A549 (cell line): ENCODE measurements around the gene LIMA1. TPM values are rescaled to one million over a fixed set of nuclear protein-coding genes. Genes with fewer than 3 reads are reported as not detected.

Experiments
- ATAC-seq, 2 experiments: fragments of 200-7000 bp in 1 of 2; fragments of >200 bp in 1 of 2; cut with Nextera tagmentation in 1 of 2; cut with Tn5 transposase in 1 of 2; 3 replicates each; pipeline versions ENCODE4 v1.8.0 to v1.9.1; 2018 to 2020; ENCODE audit warnings: mild to moderate bottlenecking in 1 of 2, moderate library complexity in 1 of 2
- CTCF ChIA-PET: fragments of 300-600 bp; sonication (Branson Sonifier 250); formaldehyde crosslinking; extraction: SDS; loops from one replicate; lab custom pipeline; 2021; ENCODE audit warnings: antibody characterized with exemption, inconsistent platforms; lab: Yijun Ruan, JAX
- POLR2A ChIA-PET: fragments of 350-600 bp; formaldehyde crosslinking; extraction: SDS; loops from one replicate; lab custom pipeline; 2021; ENCODE audit warnings: antibody characterized with exemption, inconsistent platforms; lab: Yijun Ruan, JAX
- DNase-seq, 2 experiments: peaks; one replicate each; pipeline versions ENCODE4 v3.0.0 to v3.0.0-alpha.2; 2011 to 2016; ENCODE audit warnings: low read depth in 1 of 2, low spot score in 1 of 2
- FAIRE-seq: peaks from 2 replicates; lab custom pipeline; 2011; peaks lifted over from hg19 to GRCh38; lab: Jason Lieb, UNC
- H3K27ac ChIP-seq, 2 experiments: fragments of >200 bp; sonication (Bioruptor Twin); formaldehyde crosslinking; 3 replicates each; pipeline ENCODE4 v1.5.1; 2016 to 2017
- H3K4me1 ChIP-seq: fragments of >200 bp; sonication (Bioruptor Twin); formaldehyde crosslinking; 3 replicates; pipeline ENCODE4 v1.6.1; 2016
- H3K4me2 ChIP-seq: fragments of >200 bp; sonication (Bioruptor Twin); formaldehyde crosslinking; 3 replicates; pipeline ENCODE4 v1.6.1; 2016
- H3K4me3 ChIP-seq: fragments of >200 bp; sonication (Bioruptor Twin); formaldehyde crosslinking; 3 replicates; pipeline ENCODE4 v1.5.1; 2016
- H3K9me3 ChIP-seq: fragments of >200 bp; sonication (Bioruptor Twin); formaldehyde crosslinking; 3 replicates; pipeline ENCODE4 v1.6.1; 2016
- ATOH8 ChIP-seq: fragments of 250-450 bp; sonication (Bioruptor Pico); IDR thresholded peaks from 2 replicates; pipeline ENCODE4 v1.5.0; 2020; ENCODE audit warnings: low read depth, mild to moderate bottlenecking, moderate library complexity
- BCL3 ChIP-seq: fragments of >200 bp; sonication (Bioruptor Twin); formaldehyde crosslinking; IDR thresholded peaks from 3 replicates; pipeline ENCODE4 v1.6.1; 2016
- CBX2 ChIP-seq: fragments of 200-600 bp; sonication (generic); IDR thresholded peaks from 2 replicates; pipeline ENCODE4 v1.6.1; 2016; ENCODE audit warnings: low read depth, mild to moderate bottlenecking, borderline replicate concordance
- CBX8 ChIP-seq: fragments of 200-600 bp; sonication (generic); IDR thresholded peaks from 2 replicates; pipeline ENCODE4 v1.6.1; 2016
- CEBPB ChIP-seq, 2 experiments: fragments of >200 bp in 1 of 2; sonication (Bioruptor Twin) in 1 of 2; formaldehyde crosslinking in 1 of 2; IDR thresholded peaks; 2 replicates each; pipeline ENCODE4 v1.6.1; 2012 to 2016
- CHD2 ChIP-seq: fragments of 150-350 bp; IDR thresholded peaks from 2 replicates; pipeline ENCODE4 v1.6.1; 2014; ENCODE audit warnings: low read length; ENCODE audit not compliant: partially characterized antibody
- CHD4 ChIP-seq: fragments of 200-600 bp; sonication (generic); IDR thresholded peaks from 2 replicates; pipeline ENCODE4 v1.6.1; 2016; ENCODE audit warnings: antibody characterized with exemption, mild to moderate bottlenecking, borderline replicate concordance
- CTCF ChIP-seq: fragments of >200 bp; sonication (Bioruptor Twin); formaldehyde crosslinking; IDR thresholded peaks from 3 replicates; pipeline ENCODE4 v1.5.1; 2016
- EHF ChIP-seq: fragments of 250-450 bp; sonication (Bioruptor Pico); IDR thresholded peaks from 2 replicates; pipeline ENCODE4 v1.5.0; 2020; ENCODE audit warnings: mild to moderate bottlenecking
- EHMT2 ChIP-seq: fragments of 200-600 bp; sonication (generic); IDR thresholded peaks from 2 replicates; pipeline ENCODE4 v1.6.1; 2016; ENCODE audit warnings: antibody characterized with exemption, low read depth, mild to moderate bottlenecking, moderate library complexity
- EP300 ChIP-seq, 2 experiments: fragments of >200 bp; sonication (Bioruptor Twin); formaldehyde crosslinking; IDR thresholded peaks; 2 replicates in 1 of 2; 3 replicates in 1 of 2; pipeline ENCODE4 v1.6.1; 2016 to 2017
- FOSB ChIP-seq: fragments of 250-450 bp; sonication (Bioruptor Pico); IDR thresholded peaks from 2 replicates; pipeline ENCODE4 v1.5.0; 2020; ENCODE audit warnings: mild to moderate bottlenecking, moderate library complexity
- FOXS1 ChIP-seq: fragments of 250-450 bp; sonication (Bioruptor Pico); IDR thresholded peaks from 2 replicates; pipeline ENCODE4 v1.5.0; 2020; ENCODE audit warnings: mild to moderate bottlenecking, moderate library complexity
- HEYL ChIP-seq: fragments of 250-450 bp; sonication (Bioruptor Pico); IDR thresholded peaks from 2 replicates; pipeline ENCODE4 v1.8.0; 2021; ENCODE audit warnings: mild to moderate bottlenecking, moderate library complexity
- HOXB13 ChIP-seq: fragments of 250-450 bp; sonication (Bioruptor Pico); IDR thresholded peaks from 2 replicates; pipeline ENCODE4 v1.5.0; 2020; ENCODE audit warnings: low read depth, mild to moderate bottlenecking, moderate library complexity
- JUN ChIP-seq, 2 experiments: fragments of >200 bp; sonication (Bioruptor Twin); formaldehyde crosslinking; IDR thresholded peaks; 2 replicates in 1 of 2; 3 replicates in 1 of 2; pipeline ENCODE4 v1.6.1; 2016 to 2017
- JUNB ChIP-seq: fragments of >200 bp; sonication (Bioruptor Twin); formaldehyde crosslinking; IDR thresholded peaks from 2 replicates; pipeline ENCODE4 v1.6.1; 2016
- KDM1A ChIP-seq: fragments of 200-600 bp; sonication (generic); IDR thresholded peaks from 2 replicates; pipeline ENCODE4 v1.6.1; 2016; ENCODE audit warnings: low read depth, mild to moderate bottlenecking
- MYC ChIP-seq: IDR thresholded peaks from 2 replicates; pipeline ENCODE4 v1.6.1; 2012; ENCODE audit warnings: mild to moderate bottlenecking, inconsistent platforms, low read length, improper control_type of control experiment, borderline replicate concordance
- NPAS2 ChIP-seq: fragments of 250-450 bp; sonication (Bioruptor Pico); IDR thresholded peaks from 2 replicates; pipeline ENCODE4 v1.8.0; 2022; ENCODE audit warnings: mild to moderate bottlenecking, moderate library complexity, borderline replicate concordance
- NR3C1 ChIP-seq: fragments of >200 bp; sonication (Bioruptor Twin); formaldehyde crosslinking; IDR thresholded peaks from 3 replicates; pipeline ENCODE4 v1.6.1; 2017
- PBX3 ChIP-seq: IDR thresholded peaks from 2 replicates; pipeline ENCODE4 v1.6.1; 2012
- POLR2A ChIP-seq: IDR thresholded peaks from 2 replicates; pipeline ENCODE4 v1.6.1; 2012; ENCODE audit warnings: mild to moderate bottlenecking, low read length
- RAD21 ChIP-seq, 2 experiments: fragments of >200 bp in 1 of 2; sonication (Bioruptor Twin) in 1 of 2; formaldehyde crosslinking in 1 of 2; IDR thresholded peaks in 1 of 2; conservative IDR thresholded peaks in 1 of 2; 2 replicates in 1 of 2; 3 replicates in 1 of 2; pipeline ENCODE4 v1.6.1; 2012 to 2018; ENCODE audit warnings: inconsistent platforms in 1 of 2
- RARB ChIP-seq: fragments of 250-450 bp; sonication (Bioruptor Pico); IDR thresholded peaks from 2 replicates; pipeline ENCODE4 v1.8.0; 2021; ENCODE audit warnings: mild to moderate bottlenecking, moderate library complexity
- RFX5 ChIP-seq: fragments of 450-650 bp; IDR thresholded peaks from 2 replicates; pipeline ENCODE4 v1.7.1; 2014; ENCODE audit warnings: antibody characterized with exemption, mild to moderate bottlenecking, moderate library complexity
- RNF2 ChIP-seq: fragments of 200-600 bp; sonication (generic); IDR thresholded peaks from 2 replicates; pipeline ENCODE4 v1.6.1; 2016; ENCODE audit warnings: low read depth, mild to moderate bottlenecking, antibody characterized with exemption, moderate library complexity, borderline replicate concordance
- SMC3 ChIP-seq: fragments of >200 bp; sonication (Bioruptor Twin); formaldehyde crosslinking; IDR thresholded peaks from 3 replicates; pipeline ENCODE4 v1.6.1; 2018; ENCODE audit warnings: inconsistent platforms
- TP53 ChIP-seq: fragments of 250-450 bp; sonication (Bioruptor Pico); IDR thresholded peaks from 2 replicates; pipeline ENCODE4 v1.5.0; 2021; ENCODE audit warnings: mild to moderate bottlenecking, moderate library complexity
- ZFP36 ChIP-seq: fragments of 450-650 bp; IDR thresholded peaks from 2 replicates; pipeline ENCODE4 v1.6.1; 2014; ENCODE audit warnings: borderline replicate concordance; ENCODE audit not compliant: partially characterized antibody
- ZNF302 ChIP-seq: fragments of 250-450 bp; sonication (Bioruptor Pico); IDR thresholded peaks from 2 replicates; pipeline ENCODE4 v1.9.0; 2021; ENCODE audit warnings: inconsistent platforms, mild to moderate bottlenecking, moderate library complexity
- ZSCAN20 ChIP-seq: fragments of 250-450 bp; sonication (Bioruptor Pico); IDR thresholded peaks from 2 replicates; pipeline ENCODE4 v1.8.0; 2022; ENCODE audit warnings: mild to moderate bottlenecking, moderate library complexity
- WGBS: methylation state at CpG from one replicate; pipeline ENCODE4 v1.1.6; 2017; ENCODE audit errors: missing lambda C conversion rate; 5-methylcytosine and 5-hydroxymethylcytosine counted together
- polyA plus RNA-seq, 4 experiments: library from polyadenylated mRNA; depleted of rRNA in 3 of 4; stranded (reverse); fragments of >200 nt; fragmentation: RNase III in 1 of 4; extraction: RNeasy Plus Mini Kit Qiagen cat#74134 plus additional on column Dnase treatment in 1 of 4; gene quantifications; 2 replicates in 3 of 4; 3 replicates in 1 of 4; pipeline ENCODE4 v1.2.3, GENCODE V29; 2011 to 2017

LIMA1 gene
- polyA plus RNA-seq, 2 of the 4 experiments (the other 2 are of a cell fraction) = 9.0 to 23.4 TPM

GRCh38 chr12:50243507-50243906 lies 39.8 kb downstream of the LIMA1 start:
- WGBS = 63% methylated on average over 1 of the region's 1 CpG
- FAIRE-seq = no peak

GRCh38 chr12:50242751-50243191 lies 40.5 kb downstream of the LIMA1 start:
- ATAC-seq (no peak), DNase-seq (no peak), FAIRE-seq (no peak)
- ChIA-PET POLR2A (interaction anchor here (0.6 to 1.1 kb wide), 3 partner anchors 21 to 41 kb away, joined by 3 read pairs; partner anchors contain the start of gene LIMA1), CTCF (interaction anchor here (0.9 to 2.3 kb wide), 6 partner anchors 20 to 72 kb away, joined by 3 to 10 read pairs (median 4); no protein-coding TSS in a partner anchor)
- TF ChIP-seq BCL3 = no peak
- no peak for TF ChIP-seq POLR2A
- no peak for TF ChIP-seq FOSB (CRISPR knock-in tag)
- TF ChIP-seq RAD21 (conservative IDR thresholded peaks at IDR 0.05 in 1 of 2, IDR thresholded peaks at IDR 0.05 in 1 of 2) = no peak
- TF ChIP-seq ZFP36 = no peak
- TF ChIP-seq CEBPB (IDR thresholded peaks at IDR 0.05) = no peak
- TF ChIP-seq CHD4 = no peak
- no peak for TF ChIP-seq ZSCAN20 (CRISPR knock-in tag)
- TF ChIP-seq CHD2 = no peak
- no peak for TF ChIP-seq HOXB13
- no peak for TF ChIP-seq EHF
- TF ChIP-seq NPAS2 = no peak
- no peak for TF ChIP-seq RNF2
- TF ChIP-seq SMC3 = no peak
- TF ChIP-seq PBX3 = no peak
- no peak for TF ChIP-seq CBX8
- no peak for TF ChIP-seq CBX2
- no peak for TF ChIP-seq NR3C1
- no peak for TF ChIP-seq JUNB
- WGBS = 31% methylated on average over 1 of the region's 1 CpG
- H3K9me3 ChIP-seq = no peaks in the 10 kb centered on the region
- no peak overlapping the region for H3K4me3 ChIP-seq
- H3K4me2 ChIP-seq = peak overlapping the region; percentile 64
- H3K27ac ChIP-seq = peak overlapping the region; percentile 23 to 55; a peak in 4 of 6 replicates
- peaks cover 56% of the 10 kb centered on the region for H3K4me1 ChIP-seq

More at GRCh38 chr12:50243507-50243906, 39.8 kb downstream of the LIMA1 start:
- no peak for DNase-seq
- Histone ChIP-seq H3K9me3 (no peaks in the 10 kb centered on the region), H3K4me3 (no peak overlapping the region), H3K4me1 (peaks cover 63% of the 10 kb centered on the region), H3K4me2 (no peak overlapping the region; the same call in 2 of the 3 replicates), H3K27ac (peak overlapping the region in 1 of 2 experiments; percentile 55; a peak in 1 of 6 replicates)
- no peak for ATAC-seq
- ChIA-PET POLR2A (interaction anchor here (1.1 kb wide), 1 partner anchor 40 kb away, joined by 3 read pairs; the partner anchor contains the start of gene LIMA1), CTCF (interaction anchor here (0.9 to 1.6 kb wide), 3 partner anchors 21 to 32 kb away, joined by 3 to 7 read pairs (median 4); no protein-coding TSS in a partner anchor)
- TF ChIP-seq EP300 (IDR thresholded peaks at IDR 0.05) = no peak
- no peak for TF ChIP-seq RFX5
- no peak for TF ChIP-seq CBX2
- no peak for TF ChIP-seq ATOH8

GRCh38 chr12:50241178-50241577 lies 42.1 kb downstream of the LIMA1 start:
- H3K4me2 ChIP-seq = peak overlapping the region; percentile 64
- whole genome bisulfite sequencing = 5% methylated on average over 1 of the region's 1 CpG
- peak; percentile 34 to 78 for DNase-seq
- POLR2A ChIA-PET = interaction anchor here (1.7 kb wide), 1 partner anchor 20 kb away, joined by 4 read pairs; no protein-coding TSS in a partner anchor
- no peak for FAIRE-seq
- peak; percentile 75 to 86 for ATAC-seq
- H3K27ac ChIP-seq = peak overlapping the region; percentile 16 to 71; a peak in 4 of 6 replicates
- H3K4me1 ChIP-seq = peaks cover 40% of the 10 kb centered on the region
- CTCF ChIA-PET = interaction anchor here (2.0 to 2.3 kb wide), 2 partner anchors 20 to 74 kb away, joined by 5 to 10 read pairs; no protein-coding TSS in a partner anchor
- H3K4me3 ChIP-seq = no peak overlapping the region
- H3K9me3 ChIP-seq = no peaks in the 10 kb centered on the region
- TF ChIP-seq RARB (CRISPR knock-in tag) (0 out of 2 replicates have a peak, but pooled peaks have one; percentile 54), NPAS2 (no peak), MYC (no peak), CTCF (no peak), HEYL (CRISPR knock-in tag) (no peak), JUNB (peak; percentile 49; the same call in 1 of the 2 replicates), TP53 (CRISPR knock-in tag) (no peak), FOXS1 (peak; percentile 59; the same call in 1 of the 2 replicates), JUN (IDR thresholded peaks at IDR 0.05) (0 out of 5 replicates have a peak, but pooled peaks of 1 of the 2 experiments have one; percentile 67), HOXB13 (no peak), EHMT2 (no peak), RAD21 (conservative IDR thresholded peaks at IDR 0.05 in 1 of 2, IDR thresholded peaks at IDR 0.05 in 1 of 2) (no peak), KDM1A (no peak), ZNF302 (no peak)
